Measurements from ENCODE around the gene TRABD. TPM values are rescaled to one million over a fixed set of nuclear protein-coding genes. Genes with fewer than 3 reads are reported as not detected.

The TRABD gene
- polyA plus RNA-seq, 4 donors = 43.3 to 84.6 (median 66.9) TPM

- no peaks in the 10 kb centered on the region for H3K9me3 ChIP-seq (ENCODE audit: control insufficient read depth in 2 of 2, insufficient read depth in 1 of 2, low read depth in 1 of 2, low read length in 1 of 2)
- peaks cover 11 to 79% (median 15%) of the 10 kb centered on the region in 3 donors for H3K36me3 ChIP-seq (ENCODE audit: control insufficient read depth in 3 of 3, insufficient read depth in 2 of 3, low read depth in 1 of 3, low read length in 3 of 3)
- DNase-seq = no peak
- no peak overlapping the region for H3K27ac ChIP-seq (ENCODE audit: low read depth in 1 of 3, low read length in 2 of 3)
- H3K27me3 ChIP-seq (ENCODE audit: control insufficient read depth in 3 of 3, insufficient read depth in 3 of 3, low read length in 3 of 3) = no peaks in the 10 kb centered on the region
- 92 to 98% (median 95%) methylated on average over 6 to 8 of the region's 8 CpGs for WGBS, 3 donors
- no peak for FAIRE-seq
- H3K4me1 ChIP-seq (ENCODE audit: control insufficient read depth in 3 of 3, insufficient read depth in 2 of 3, low read depth in 1 of 3, low read length in 2 of 3) = peaks cover 0 to 34% (median 0%) of the 10 kb centered on the region in 3 donors
- H3K4me3 ChIP-seq (ENCODE audit: low read depth in 1 of 3, low read length in 3 of 3) = no peak overlapping the region
Measured at GRCh38 chr22:50193621-50194020, 7.9 kb downstream of the TRABD start.

DNA sequence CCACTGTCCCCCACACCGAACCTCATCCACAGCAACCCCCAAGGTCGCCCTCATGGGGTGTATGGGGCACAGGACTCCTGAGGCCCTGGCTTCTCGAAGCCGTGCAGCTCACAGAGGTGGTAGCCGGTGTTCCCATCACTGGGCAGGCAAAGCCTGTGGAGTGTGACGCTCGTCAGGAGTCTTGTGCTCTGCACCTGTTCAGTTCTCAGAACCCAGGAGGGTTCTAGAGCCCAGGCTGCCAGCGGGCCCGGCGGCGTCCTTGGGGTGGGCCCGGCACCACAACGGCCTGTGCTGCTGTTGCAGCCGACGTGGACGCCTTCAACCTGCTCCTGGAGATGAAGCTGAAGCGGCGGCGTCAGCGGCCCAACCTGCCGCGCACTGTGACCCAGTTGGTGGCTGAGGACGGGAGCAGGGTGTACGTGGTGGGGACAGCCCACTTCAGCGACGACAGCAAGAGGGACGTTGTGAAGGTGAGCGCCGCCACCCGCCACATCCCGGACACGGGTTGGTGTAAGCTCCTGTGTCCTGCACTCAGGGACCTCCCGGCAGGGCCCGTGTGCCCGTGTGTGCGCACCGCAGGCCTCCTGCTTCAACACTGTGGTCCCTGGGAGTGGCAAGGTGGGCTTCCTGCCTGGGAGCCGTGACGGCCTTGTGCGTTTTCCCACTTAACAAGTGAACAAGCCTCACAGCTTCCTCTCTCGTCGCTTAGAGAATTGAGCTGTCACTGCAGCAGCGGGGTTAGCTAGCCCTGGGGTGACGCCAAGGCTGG lies 8.5 kb downstream of the TRABD start:
- DNase-seq (no peak), FAIRE-seq (no peak)
- no peak overlapping the region for H3K27ac ChIP-seq (ENCODE audit: low read depth in 1 of 3, low read length in 2 of 3)
- H3K9me3 ChIP-seq (ENCODE audit: control insufficient read depth in 2 of 2, insufficient read depth in 1 of 2, low read depth in 1 of 2, low read length in 1 of 2) = no peaks in the 10 kb centered on the region
- no peaks in the 10 kb centered on the region for H3K27me3 ChIP-seq (ENCODE audit: control insufficient read depth in 3 of 3, insufficient read depth in 3 of 3, low read length in 3 of 3)
- H3K4me3 ChIP-seq (ENCODE audit: low read depth in 1 of 3, low read length in 3 of 3) = no peak overlapping the region
- peaks cover 0 to 28% (median 0%) of the 10 kb centered on the region in 3 donors for H3K4me1 ChIP-seq (ENCODE audit: control insufficient read depth in 3 of 3, insufficient read depth in 2 of 3, low read depth in 1 of 3, low read length in 2 of 3)
- 92 to 95% (median 93%) methylated on average over 44 of the region's 44 CpGs for WGBS, 3 donors
- H3K36me3 ChIP-seq (ENCODE audit: control insufficient read depth in 3 of 3, insufficient read depth in 2 of 3, low read depth in 1 of 3, low read length in 3 of 3) = peaks cover 11 to 79% (median 17%) of the 10 kb centered on the region in 3 donors

DNA sequence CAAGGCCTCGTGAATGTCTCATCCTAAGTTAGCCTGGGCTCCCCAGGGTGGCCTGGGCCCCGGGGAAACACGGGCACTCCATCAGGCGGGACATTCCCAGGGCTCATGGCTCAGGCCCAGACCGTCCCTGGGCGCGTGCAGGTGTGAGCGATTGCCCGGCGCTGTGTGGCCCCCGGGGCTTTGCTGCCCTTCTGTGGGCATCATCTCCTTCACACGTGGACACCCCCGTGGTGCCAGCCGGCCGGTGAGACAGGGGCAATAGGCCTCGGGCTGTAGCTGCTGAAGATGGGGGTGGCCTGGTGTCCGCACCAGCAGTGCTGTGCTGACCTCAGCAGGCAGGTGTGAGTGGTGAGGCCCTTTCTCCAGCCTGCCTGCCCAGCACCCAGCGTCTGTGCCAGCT lies 10.5 kb downstream of the TRABD start:
- Histone ChIP-seq H3K27ac (ENCODE audit: low read depth in 1 of 3, low read length in 2 of 3) (no peak overlapping the region), H3K4me3 (ENCODE audit: low read depth in 1 of 3, low read length in 3 of 3) (no peak overlapping the region), H3K36me3 (ENCODE audit: control insufficient read depth in 3 of 3, insufficient read depth in 2 of 3, low read depth in 1 of 3, low read length in 3 of 3) (peaks cover 11 to 84% (median 17%) of the 10 kb centered on the region in 3 donors), H3K4me1 (ENCODE audit: control insufficient read depth in 3 of 3, insufficient read depth in 2 of 3, low read depth in 1 of 3, low read length in 2 of 3) (peaks cover 0 to 14% (median 0%) of the 10 kb centered on the region in 3 donors), H3K9me3 (ENCODE audit: control insufficient read depth in 2 of 2, insufficient read depth in 1 of 2, low read depth in 1 of 2, low read length in 1 of 2) (no peaks in the 10 kb centered on the region), H3K27me3 (ENCODE audit: control insufficient read depth in 3 of 3, insufficient read depth in 3 of 3, low read length in 3 of 3) (no peaks in the 10 kb centered on the region)
- FAIRE-seq (no peak), DNase-seq (no peak)
- WGBS, 3 donors = 88 to 95% (median 89%) methylated on average over 10 to 18 of the region's 18 CpGs

GRCh38 chr22:50197000-50197800 lies 11.5 kb downstream of the TRABD start:
- Histone ChIP-seq H3K27me3 (ENCODE audit: control insufficient read depth in 3 of 3, insufficient read depth in 3 of 3, low read length in 3 of 3) (no peaks in the 10 kb centered on the region), H3K9me3 (ENCODE audit: control insufficient read depth in 2 of 2, insufficient read depth in 1 of 2, low read depth in 1 of 2, low read length in 1 of 2) (no peaks in the 10 kb centered on the region), H3K4me1 (ENCODE audit: control insufficient read depth in 3 of 3, insufficient read depth in 2 of 3, low read depth in 1 of 3, low read length in 2 of 3) (peaks cover 0 to 12% (median 0%) of the 10 kb centered on the region in 3 donors), H3K27ac (ENCODE audit: low read depth in 1 of 3, low read length in 2 of 3) (no peak overlapping the region), H3K4me3 (ENCODE audit: low read depth in 1 of 3, low read length in 3 of 3) (no peak overlapping the region), H3K36me3 (ENCODE audit: control insufficient read depth in 3 of 3, insufficient read depth in 2 of 3, low read depth in 1 of 3, low read length in 3 of 3) (peaks cover 11 to 74% (median 17%) of the 10 kb centered on the region in 3 donors)
- whole genome bisulfite sequencing, 3 donors = 86 to 92% (median 88%) methylated on average over 23 of the region's 23 CpGs
- DNase-seq (no peak), FAIRE-seq (no peak)

- no peak for FAIRE-seq
- Histone ChIP-seq H3K4me3 (ENCODE audit: low read depth in 1 of 3, low read length in 3 of 3) (no peak overlapping the region), H3K9me3 (ENCODE audit: control insufficient read depth in 2 of 2, insufficient read depth in 1 of 2, low read depth in 1 of 2, low read length in 1 of 2) (no peaks in the 10 kb centered on the region), H3K36me3 (ENCODE audit: control insufficient read depth in 3 of 3, insufficient read depth in 2 of 3, low read depth in 1 of 3, low read length in 3 of 3) (peaks cover 11 to 68% (median 17%) of the 10 kb centered on the region in 3 donors), H3K27ac (ENCODE audit: low read depth in 1 of 3, low read length in 2 of 3) (no peak overlapping the region), H3K27me3 (ENCODE audit: control insufficient read depth in 3 of 3, insufficient read depth in 3 of 3, low read length in 3 of 3) (no peaks in the 10 kb centered on the region), H3K4me1 (ENCODE audit: control insufficient read depth in 3 of 3, insufficient read depth in 2 of 3, low read depth in 1 of 3, low read length in 2 of 3) (peaks cover 0 to 12% (median 0%) of the 10 kb centered on the region in 3 donors)
- no peak for DNase-seq
- 92 to 95% (median 93%) methylated on average over 53 to 61 of the region's 61 CpGs for WGBS, 3 donors
Measured at GRCh38 chr22:50197856-50198623, 12.3 kb downstream of the TRABD start.

- Histone ChIP-seq H3K9me3 (ENCODE audit: control insufficient read depth in 2 of 2, insufficient read depth in 1 of 2, low read depth in 1 of 2, low read length in 1 of 2) (no peaks in the 10 kb centered on the region), H3K4me3 (ENCODE audit: low read depth in 1 of 3, low read length in 3 of 3) (peak overlapping the region in 1 of 3 donors; percentile 4), H3K27me3 (ENCODE audit: control insufficient read depth in 3 of 3, insufficient read depth in 3 of 3, low read length in 3 of 3) (no peaks in the 10 kb centered on the region), H3K36me3 (ENCODE audit: control insufficient read depth in 3 of 3, insufficient read depth in 2 of 3, low read depth in 1 of 3, low read length in 3 of 3) (peaks cover 11 to 64% (median 15%) of the 10 kb centered on the region in 3 donors), H3K4me1 (ENCODE audit: control insufficient read depth in 3 of 3, insufficient read depth in 2 of 3, low read depth in 1 of 3, low read length in 2 of 3) (peaks cover 0 to 12% (median 0%) of the 10 kb centered on the region in 3 donors), H3K27ac (ENCODE audit: low read depth in 1 of 3, low read length in 2 of 3) (no peak overlapping the region)
- DNase-seq (no peak), FAIRE-seq (no peak)
- WGBS, 3 donors = 85 to 92% (median 90%) methylated on average over 10 to 16 of the region's 16 CpGs
Measured at GRCh38 chr22:50198624-50199017, 12.9 kb downstream of the TRABD start.

- FAIRE-seq = no peak
- Histone ChIP-seq H3K36me3 (ENCODE audit: control insufficient read depth in 3 of 3, insufficient read depth in 2 of 3, low read depth in 1 of 3, low read length in 3 of 3) (peaks cover 8 to 57% (median 11%) of the 10 kb centered on the region in 3 donors), H3K9me3 (ENCODE audit: control insufficient read depth in 2 of 2, insufficient read depth in 1 of 2, low read depth in 1 of 2, low read length in 1 of 2) (no peaks in the 10 kb centered on the region), H3K4me1 (ENCODE audit: control insufficient read depth in 3 of 3, insufficient read depth in 2 of 3, low read depth in 1 of 3, low read length in 2 of 3) (peaks cover 0 to 12% (median 0%) of the 10 kb centered on the region in 3 donors), H3K27ac (ENCODE audit: low read depth in 1 of 3, low read length in 2 of 3) (no peak overlapping the region), H3K27me3 (ENCODE audit: control insufficient read depth in 3 of 3, insufficient read depth in 3 of 3, low read length in 3 of 3) (no peaks in the 10 kb centered on the region), H3K4me3 (ENCODE audit: low read depth in 1 of 3, low read length in 3 of 3) (no peak overlapping the region)
- 82 to 88% (median 84%) methylated on average over 18 of the region's 18 CpGs for WGBS, 3 donors
- no peak for DNase-seq
Measured at GRCh38 chr22:50199251-50199721, 13.6 kb downstream of the TRABD start.

All from small intestine (tissue), 7 donors.